HepG2 (cell line): Measurements from ENCODE around the gene PSMD8. TPM values are rescaled to one million over a fixed set of nuclear protein-coding genes. Genes with fewer than 3 reads are reported as not detected.

Experiments used
- HNRNPL ChIP-seq: fragments of 200-400 bp; formaldehyde crosslinking; IDR thresholded peaks from 2 replicates; pipeline ENCODE4 v1.6.1; 2017; ENCODE audit warnings: mild to moderate bottlenecking, low read depth, low read length
- MAFF ChIP-seq: IDR thresholded peaks from 2 replicates; pipeline ENCODE4 v1.6.1; 2011; ENCODE audit warnings: low read depth, low read length, improper control_type of control experiment
- ZBTB38 ChIP-seq: sonication (generic); formaldehyde crosslinking; IDR thresholded peaks from 2 replicates; pipeline ENCODE4 v1.5.1; 2020; ENCODE audit warnings: mild to moderate bottlenecking, missing genetic modification reagents
- ZC3H4 ChIP-seq: sonication (generic); formaldehyde crosslinking; IDR thresholded peaks from 2 replicates; pipeline ENCODE4 v1.4.0; 2020; ENCODE audit warnings: missing genetic modification reagents, borderline replicate concordance
- ZNF264 ChIP-seq: sonication (generic); formaldehyde crosslinking; IDR thresholded peaks from 2 replicates; pipeline ENCODE4 v1.4.0; 2020; ENCODE audit warnings: missing genetic modification reagents
- ZNF607 ChIP-seq: sonication (generic); formaldehyde crosslinking; IDR thresholded peaks from 2 replicates; pipeline ENCODE4 v1.5.1; 2020; ENCODE audit warnings: missing genetic modification reagents, mild to moderate bottlenecking, borderline replicate concordance
- ZNF879 ChIP-seq: sonication (generic); formaldehyde crosslinking; IDR thresholded peaks from 2 replicates; pipeline ENCODE4 v1.8.1; 2023; ENCODE audit warnings: missing genetic modification reagents
- polyA plus RNA-seq, 8 experiments: library from polyadenylated mRNA; depleted of rRNA in 3 of 8; stranded (reverse) in 7 of 8; unstranded in 1 of 8; fragments of >200 nt; fragmentation: Illumina TruSeq in 4 of 8; extraction: Trizol in 4 of 8; gene quantifications; 2 replicates each; pipeline versions ENCODE4 v1.2.1 to v1.2.3, GENCODE V29; 2011 to 2016; ENCODE audit warnings: low read depth in 4 of 8, missing spikeins in 1 of 8, mixed read lengths in 1 of 8; ENCODE audit not compliant: insufficient read depth in 1 of 8
- total RNA-seq, 5 experiments: library from RNA; depleted of rRNA; stranded (reverse); fragments of >200 nt; fragmentation: Illumina TruSeq; extraction: Trizol; gene quantifications; 2 replicates each; pipeline ENCODE4 v1.2.3, GENCODE V29; 2016; ENCODE audit warnings: low read depth in 1 of 5
- TF ChIP-seq, protein P1 (sequence below): sonication (generic); formaldehyde crosslinking; IDR thresholded peaks from 2 replicates; pipeline ENCODE4 v1.4.0; 2020; ENCODE audit warnings: mild to moderate bottlenecking, missing genetic modification reagents
- TF ChIP-seq, protein P2 (sequence below): sonication (generic); formaldehyde crosslinking; conservative IDR thresholded peaks from 2 replicates; pipeline ENCODE4 v1.4.0; 2020; ENCODE audit warnings: missing genetic modification reagents
- TF ChIP-seq, protein P3 (sequence below): IDR thresholded peaks from 2 replicates; pipeline ENCODE4 v1.6.1; 2016; ENCODE audit warnings: missing genetic modification reagents, missing compliant biosample characterization
- TF ChIP-seq, protein P4 (sequence below): sonication (generic); formaldehyde crosslinking; IDR thresholded peaks from 2 replicates; pipeline ENCODE4 v1.4.0; 2020; ENCODE audit warnings: missing genetic modification reagents, borderline replicate concordance
- TF ChIP-seq, protein P5 (sequence below): sonication (generic); formaldehyde crosslinking; IDR thresholded peaks from 2 replicates; pipeline ENCODE4 v1.9.0; 2021; ENCODE audit warnings: missing genetic modification reagents, mild to moderate bottlenecking, borderline replicate concordance

Gene PSMD8
- total and polyA plus RNA-seq, 2 of the 13 experiments (the other 11 are each of a cell fraction or from before 2014, with no cell fraction given): 162 to 296 TPM

DNA sequence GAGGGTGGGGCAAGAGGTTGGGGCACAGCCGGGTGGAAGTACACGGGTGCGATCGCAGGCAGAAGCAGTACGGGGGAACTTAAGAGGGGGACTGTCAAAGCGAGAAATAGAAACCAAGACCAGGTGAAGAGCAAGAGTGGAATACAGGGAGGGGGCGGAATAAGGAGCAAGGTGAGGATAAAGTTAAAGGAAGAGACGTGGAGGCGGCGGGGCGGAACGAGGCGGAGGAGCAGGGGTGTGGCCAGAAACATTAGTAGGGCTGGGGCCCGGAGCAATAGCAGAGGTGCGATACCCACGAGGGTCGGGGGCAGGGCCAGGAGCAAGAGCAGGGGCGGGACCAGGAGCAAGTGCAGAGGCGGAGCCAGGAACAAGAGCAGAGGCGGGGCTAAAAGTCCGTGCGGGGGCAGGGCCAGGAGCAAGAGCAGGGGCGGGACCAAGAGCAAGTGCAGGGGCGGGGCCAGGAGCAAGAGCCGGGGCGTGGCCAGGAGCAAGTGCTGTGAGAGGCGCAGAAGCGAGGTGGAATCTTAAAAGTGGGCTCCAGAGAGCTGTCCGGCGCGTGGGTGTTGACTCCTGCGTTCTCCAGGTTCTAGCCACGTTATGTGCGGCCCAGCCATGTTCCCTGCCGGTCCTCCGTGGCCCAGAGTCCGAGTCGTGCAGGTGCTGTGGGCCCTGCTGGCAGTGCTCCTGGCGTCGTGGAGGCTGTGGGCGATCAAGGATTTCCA is 37.6 kb upstream of the PSMD8 start (continued):
- TF ChIP-seq, protein P1, sequence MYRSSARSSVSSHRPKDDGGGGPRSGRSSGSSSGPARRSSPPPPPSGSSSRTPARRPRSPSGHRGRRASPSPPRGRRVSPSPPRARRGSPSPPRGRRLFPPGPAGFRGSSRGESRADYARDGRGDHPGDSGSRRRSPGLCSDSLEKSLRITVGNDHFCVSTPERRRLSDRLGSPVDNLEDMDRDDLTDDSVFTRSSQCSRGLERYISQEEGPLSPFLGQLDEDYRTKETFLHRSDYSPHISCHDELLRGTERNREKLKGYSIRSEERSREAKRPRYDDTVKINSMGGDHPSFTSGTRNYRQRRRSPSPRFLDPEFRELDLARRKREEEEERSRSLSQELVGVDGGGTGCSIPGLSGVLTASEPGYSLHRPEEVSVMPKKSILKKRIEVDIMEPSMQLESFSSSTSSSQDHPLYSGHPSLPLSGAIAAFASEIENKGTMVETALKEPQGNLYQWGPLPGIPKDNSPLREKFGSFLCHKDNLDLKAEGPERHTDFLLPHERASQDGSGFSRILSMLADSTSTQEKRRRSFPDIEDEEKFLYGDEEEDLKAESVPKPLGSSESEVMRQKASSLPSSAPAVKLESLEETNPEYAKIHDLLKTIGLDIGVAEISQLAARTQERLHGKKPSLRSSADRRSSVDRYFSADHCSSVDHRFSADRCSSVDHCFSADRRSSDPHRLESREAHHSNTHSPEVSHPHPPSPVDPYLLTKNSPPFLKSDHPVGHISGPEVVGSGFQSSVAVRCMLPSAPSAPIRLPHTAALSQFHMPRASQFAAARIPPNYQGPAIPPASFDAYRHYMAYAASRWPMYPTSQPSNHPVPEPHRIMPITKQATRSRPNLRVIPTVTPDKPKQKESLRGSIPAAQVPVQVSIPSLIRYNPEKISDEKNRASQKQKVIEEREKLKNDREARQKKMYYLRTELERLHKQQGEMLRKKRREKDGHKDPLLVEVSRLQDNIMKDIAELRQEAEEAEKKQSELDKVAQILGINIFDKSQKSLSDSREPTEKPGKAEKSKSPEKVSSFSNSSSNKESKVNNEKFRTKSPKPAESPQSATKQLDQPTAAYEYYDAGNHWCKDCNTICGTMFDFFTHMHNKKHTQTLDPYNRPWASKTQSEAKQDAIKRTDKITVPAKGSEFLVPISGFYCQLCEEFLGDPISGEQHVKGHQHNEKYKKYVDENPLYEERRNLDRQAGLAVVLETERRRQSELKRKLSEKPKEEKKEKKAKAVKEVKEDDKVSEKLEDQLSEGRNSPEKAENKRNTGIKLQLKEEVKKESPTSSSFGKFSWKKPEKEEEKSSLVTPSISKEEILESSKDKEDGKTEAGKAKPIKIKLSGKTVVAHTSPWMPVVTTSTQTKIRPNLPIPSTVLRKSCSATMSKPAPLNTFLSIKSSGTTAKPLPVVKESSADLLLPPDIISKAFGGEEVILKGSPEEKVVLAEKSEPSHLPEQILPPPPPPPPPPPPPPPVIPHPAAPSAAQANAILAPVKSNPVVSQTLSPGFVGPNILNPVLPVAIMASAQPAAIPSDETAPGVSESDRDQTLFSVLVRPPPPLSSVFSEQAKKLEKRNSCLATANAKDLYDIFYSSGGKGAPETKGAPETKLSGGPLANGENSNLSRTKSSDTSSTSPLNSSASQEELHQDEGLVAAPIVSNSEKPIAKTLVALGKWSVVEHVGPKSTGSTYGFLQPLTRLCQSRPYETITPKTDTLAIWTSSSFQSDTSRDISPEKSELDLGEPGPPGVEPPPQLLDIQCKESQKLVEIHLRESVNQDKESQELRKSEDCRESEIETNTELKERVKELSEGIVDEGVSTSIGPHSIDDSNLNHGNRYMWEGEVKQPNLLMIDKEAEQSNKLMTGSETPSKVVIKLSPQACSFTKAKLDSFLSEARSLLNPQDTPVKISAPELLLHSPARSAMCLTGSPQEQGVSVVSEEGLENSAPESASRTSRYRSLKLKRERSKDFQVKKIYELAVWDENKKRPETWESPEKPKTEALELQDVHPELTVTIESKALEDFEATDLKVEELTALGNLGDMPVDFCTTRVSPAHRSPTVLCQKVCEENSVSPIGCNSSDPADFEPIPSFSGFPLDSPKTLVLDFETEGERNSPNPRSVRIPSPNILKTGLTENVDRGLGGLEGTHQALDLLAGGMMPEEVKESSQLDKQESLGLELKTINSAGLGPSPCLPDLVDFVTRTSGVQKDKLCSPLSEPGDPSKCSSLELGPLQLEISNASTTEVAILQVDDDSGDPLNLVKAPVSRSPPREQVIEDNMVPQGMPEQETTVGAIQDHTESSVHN (CRISPR knock-in tag): no peak
- no peak for TF ChIP-seq MAFF
- TF ChIP-seq, protein P2, sequence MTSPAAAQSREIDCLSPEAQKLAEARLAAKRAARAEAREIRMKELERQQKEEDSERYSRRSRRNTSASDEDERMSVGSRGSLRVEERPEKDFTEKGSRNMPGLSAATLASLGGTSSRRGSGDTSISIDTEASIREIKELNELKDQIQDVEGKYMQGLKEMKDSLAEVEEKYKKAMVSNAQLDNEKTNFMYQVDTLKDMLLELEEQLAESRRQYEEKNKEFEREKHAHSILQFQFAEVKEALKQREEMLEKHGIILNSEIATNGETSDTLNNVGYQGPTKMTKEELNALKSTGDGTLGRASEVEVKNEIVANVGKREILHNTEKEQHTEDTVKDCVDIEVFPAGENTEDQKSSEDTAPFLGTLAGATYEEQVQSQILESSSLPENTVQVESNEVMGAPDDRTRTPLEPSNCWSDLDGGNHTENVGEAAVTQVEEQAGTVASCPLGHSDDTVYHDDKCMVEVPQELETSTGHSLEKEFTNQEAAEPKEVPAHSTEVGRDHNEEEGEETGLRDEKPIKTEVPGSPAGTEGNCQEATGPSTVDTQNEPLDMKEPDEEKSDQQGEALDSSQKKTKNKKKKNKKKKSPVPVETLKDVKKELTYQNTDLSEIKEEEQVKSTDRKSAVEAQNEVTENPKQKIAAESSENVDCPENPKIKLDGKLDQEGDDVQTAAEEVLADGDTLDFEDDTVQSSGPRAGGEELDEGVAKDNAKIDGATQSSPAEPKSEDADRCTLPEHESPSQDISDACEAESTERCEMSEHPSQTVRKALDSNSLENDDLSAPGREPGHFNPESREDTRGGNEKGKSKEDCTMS: no peak
- no peak for TF ChIP-seq ZC3H4
- TF ChIP-seq ZNF879: no peak
- no peak for TF ChIP-seq ZNF607
- TF ChIP-seq, protein P3, sequence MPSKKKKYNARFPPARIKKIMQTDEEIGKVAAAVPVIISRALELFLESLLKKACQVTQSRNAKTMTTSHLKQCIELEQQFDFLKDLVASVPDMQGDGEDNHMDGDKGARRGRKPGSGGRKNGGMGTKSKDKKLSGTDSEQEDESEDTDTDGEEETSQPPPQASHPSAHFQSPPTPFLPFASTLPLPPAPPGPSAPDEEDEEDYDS (CRISPR knock-in tag): peak; percentile 37; the same call in 1 of the 2 replicates
- TF ChIP-seq ZNF264 (CRISPR knock-in tag): no peak
- TF ChIP-seq, protein P4, sequence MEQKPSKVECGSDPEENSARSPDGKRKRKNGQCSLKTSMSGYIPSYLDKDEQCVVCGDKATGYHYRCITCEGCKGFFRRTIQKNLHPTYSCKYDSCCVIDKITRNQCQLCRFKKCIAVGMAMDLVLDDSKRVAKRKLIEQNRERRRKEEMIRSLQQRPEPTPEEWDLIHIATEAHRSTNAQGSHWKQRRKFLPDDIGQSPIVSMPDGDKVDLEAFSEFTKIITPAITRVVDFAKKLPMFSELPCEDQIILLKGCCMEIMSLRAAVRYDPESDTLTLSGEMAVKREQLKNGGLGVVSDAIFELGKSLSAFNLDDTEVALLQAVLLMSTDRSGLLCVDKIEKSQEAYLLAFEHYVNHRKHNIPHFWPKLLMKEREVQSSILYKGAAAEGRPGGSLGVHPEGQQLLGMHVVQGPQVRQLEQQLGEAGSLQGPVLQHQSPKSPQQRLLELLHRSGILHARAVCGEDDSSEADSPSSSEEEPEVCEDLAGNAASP (CRISPR knock-in tag): no peak
- 0 out of 2 replicates have a peak, but pooled peaks have one; percentile 12 for TF ChIP-seq HNRNPL
- no peak for TF ChIP-seq ZBTB38 (CRISPR knock-in tag)
- TF ChIP-seq, protein P5, sequence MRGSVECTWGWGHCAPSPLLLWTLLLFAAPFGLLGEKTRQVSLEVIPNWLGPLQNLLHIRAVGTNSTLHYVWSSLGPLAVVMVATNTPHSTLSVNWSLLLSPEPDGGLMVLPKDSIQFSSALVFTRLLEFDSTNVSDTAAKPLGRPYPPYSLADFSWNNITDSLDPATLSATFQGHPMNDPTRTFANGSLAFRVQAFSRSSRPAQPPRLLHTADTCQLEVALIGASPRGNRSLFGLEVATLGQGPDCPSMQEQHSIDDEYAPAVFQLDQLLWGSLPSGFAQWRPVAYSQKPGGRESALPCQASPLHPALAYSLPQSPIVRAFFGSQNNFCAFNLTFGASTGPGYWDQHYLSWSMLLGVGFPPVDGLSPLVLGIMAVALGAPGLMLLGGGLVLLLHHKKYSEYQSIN: no peak
